Activated naive CD4-positive, alpha-beta T cell treated with anti-CD3 and anti-CD28 coated beads, Interleukin-2, amount 50 U/mL, for 72 hours (primary cell): ENCODE data around the gene RPTOR. TPM values are rescaled to one million over a fixed set of nuclear protein-coding genes. Genes with fewer than 3 reads are reported as not detected.

Experiments
- ATAC-seq, 2 donors: fragments of 150-1000 bp; cut with Tn5 transposase; 2 replicates each; pipeline ENCODE4 v1.10.0; 2021; ENCODE audit warnings: mild to moderate bottlenecking in 2 of 2, moderate library complexity in 2 of 2
- DNase-seq, 2 donors: peaks; one replicate each; pipeline ENCODE4 v3.0.0; 2021 to 2022; ENCODE audit warnings: low spot score in 2 of 2
- H3K27ac Mint-ChIP-seq, 2 donors: one replicate each; pipeline ENCODE4 v1.8.0; 2022; ENCODE audit warnings: mild to moderate bottlenecking in 2 of 2, mixed read lengths in 2 of 2
- H3K36me3 Mint-ChIP-seq, 2 donors: one replicate each; pipeline ENCODE4 v1.8.0; 2022; ENCODE audit warnings: mixed read lengths in 2 of 2
- H3K9me3 Mint-ChIP-seq, 2 donors: one replicate each; pipeline ENCODE4 v1.8.0; 2022; ENCODE audit warnings: mixed read lengths in 2 of 2
- total RNA-seq, 2 donors: library from RNA; stranded (reverse); gene quantifications; one replicate each; pipeline ENCODE4 v1.2.3, GENCODE V29; 2022

The RPTOR gene
- total RNA-seq, 2 donors from 2014 or later: 59.5 to 128 TPM

- Mint-ChIP-seq H3K36me3 (peaks cover 7 to 22% of the 10 kb centered on the region in 2 donors), H3K27ac (no peak overlapping the region), H3K9me3 (peaks cover 5 to 10% of the 10 kb centered on the region in 2 donors)
- DNase-seq: no peak
- no peak for ATAC-seq
Measured at GRCh38 chr17:81013642-81014041, 469.0 kb downstream of the RPTOR start.

- ATAC-seq: no peak
- H3K36me3 Mint-ChIP-seq: peaks cover 7 to 22% of the 10 kb centered on the region in 2 donors
- no peak overlapping the region for H3K27ac Mint-ChIP-seq
- no peak for DNase-seq
- H3K9me3 Mint-ChIP-seq: peaks cover 5 to 10% of the 10 kb centered on the region in 2 donors
Measured at GRCh38 chr17:81015136-81015535, 470.5 kb downstream of the RPTOR start.

Other genes with a start within 250 kb of the RPTOR start
- 10 to 100 TPM in 1 of 2 donors, 1 to 10 TPM in 1; 8.8 to 13.0 TPM for gene ENDOV, start 129.7 kb upstream of the RPTOR start, total RNA-seq
- 100 to 1,000 TPM in 1 of 2 donors, 10 to 100 TPM in 1; 23.0 to 135 TPM for gene NPTX1, start 68.2 kb upstream of the RPTOR start, total RNA-seq